Activated T-cell treated with anti-CD3 and anti-CD28 coated beads, Interleukin-2, amount 50 U/mL, for 4 hours (primary cell): Measurements from ENCODE around the gene IFITM5. TPM values are rescaled to one million over a fixed set of nuclear protein-coding genes. Genes with fewer than 3 reads are reported as not detected.
A peak's percentile ranks its signal among the peaks of the same experiment; 100 is the strongest.
"Not testable (repeated sequence)": the region's sequence is repeated elsewhere in the genome, so short reads cannot be mapped to it uniquely, and the experiment has no call there.

ENCODE experiments used
- ATAC-seq, 2 donors: fragments of 200-7000 bp; cut with Tn5 transposase; one replicate each; pipeline ENCODE4 v1.10.0; 2021
- DNase-seq: peaks from one replicate; pipeline ENCODE4 v3.0.0-alpha.2; 2020
- H3K27me3 Mint-ChIP-seq: one replicate; pipeline ENCODE4 v1.8.0; 2021; ENCODE audit warnings: low read depth, mixed read lengths
- H3K36me3 Mint-ChIP-seq: one replicate; pipeline ENCODE4 v1.8.0; 2022; ENCODE audit warnings: mixed read lengths; ENCODE audit not compliant: insufficient read depth
- H3K4me1 Mint-ChIP-seq: one replicate; pipeline ENCODE4 v1.8.0; 2021; ENCODE audit warnings: low read depth, mixed read lengths
- H3K4me3 Mint-ChIP-seq: one replicate; pipeline ENCODE4 v1.8.0; 2021; ENCODE audit warnings: mild to moderate bottlenecking, moderate library complexity, mixed read lengths
- H3K9me3 Mint-ChIP-seq: one replicate; pipeline ENCODE4 v1.8.0; 2021; ENCODE audit warnings: mixed read lengths
- total RNA-seq, 3 donors: library from RNA; stranded (reverse); gene quantifications; one replicate each; pipeline ENCODE4 v1.2.1, GENCODE V29; 2021

IFITM5 gene
- total RNA-seq, 3 donors from 2014 or later: not detected

DNA sequence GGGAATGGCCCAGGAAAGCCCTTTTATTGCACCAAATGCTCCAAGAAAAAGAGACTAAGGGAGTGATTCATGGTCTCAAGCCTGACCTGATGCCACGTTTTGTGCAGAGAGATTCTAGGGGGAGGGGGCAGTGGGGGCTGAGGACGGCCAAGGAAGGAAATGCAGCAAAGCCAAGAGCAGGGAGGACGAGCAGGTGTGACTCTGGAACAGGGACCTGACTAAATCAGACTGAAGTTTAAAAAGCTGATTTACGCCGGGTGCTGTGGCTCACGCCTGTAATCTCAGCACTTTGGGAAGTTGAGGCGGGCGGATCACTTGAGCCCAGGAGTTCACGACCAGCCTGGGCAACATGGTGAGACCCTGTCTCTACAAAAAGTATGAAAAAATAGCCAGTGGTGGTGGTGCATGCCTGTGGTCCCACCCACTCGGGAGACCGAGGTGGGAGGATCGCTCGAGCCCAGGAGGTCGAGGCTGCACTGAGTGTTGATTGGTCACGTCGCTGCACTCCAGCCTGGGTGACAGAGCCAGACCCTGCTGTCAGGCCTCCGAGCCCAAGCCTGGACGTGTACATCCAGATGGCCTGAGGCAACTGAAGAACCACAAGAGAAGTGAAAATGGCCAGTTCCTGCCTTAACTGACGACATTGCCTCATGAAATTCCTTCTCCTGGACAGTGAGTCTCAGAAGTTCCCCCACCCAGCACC is 32.2 kb upstream of the IFITM5 start:
- ATAC-seq (no peak), DNase-seq (no peak)
- H3K4me3 Mint-ChIP-seq: peak overlapping the region; percentile 20
- H3K36me3 Mint-ChIP-seq: no peaks in the 10 kb centered on the region
- H3K9me3 Mint-ChIP-seq: no peaks in the 10 kb centered on the region
- no peaks in the 10 kb centered on the region for H3K27me3 Mint-ChIP-seq
- peaks cover 62% of the 10 kb centered on the region for H3K4me1 Mint-ChIP-seq

DNA sequence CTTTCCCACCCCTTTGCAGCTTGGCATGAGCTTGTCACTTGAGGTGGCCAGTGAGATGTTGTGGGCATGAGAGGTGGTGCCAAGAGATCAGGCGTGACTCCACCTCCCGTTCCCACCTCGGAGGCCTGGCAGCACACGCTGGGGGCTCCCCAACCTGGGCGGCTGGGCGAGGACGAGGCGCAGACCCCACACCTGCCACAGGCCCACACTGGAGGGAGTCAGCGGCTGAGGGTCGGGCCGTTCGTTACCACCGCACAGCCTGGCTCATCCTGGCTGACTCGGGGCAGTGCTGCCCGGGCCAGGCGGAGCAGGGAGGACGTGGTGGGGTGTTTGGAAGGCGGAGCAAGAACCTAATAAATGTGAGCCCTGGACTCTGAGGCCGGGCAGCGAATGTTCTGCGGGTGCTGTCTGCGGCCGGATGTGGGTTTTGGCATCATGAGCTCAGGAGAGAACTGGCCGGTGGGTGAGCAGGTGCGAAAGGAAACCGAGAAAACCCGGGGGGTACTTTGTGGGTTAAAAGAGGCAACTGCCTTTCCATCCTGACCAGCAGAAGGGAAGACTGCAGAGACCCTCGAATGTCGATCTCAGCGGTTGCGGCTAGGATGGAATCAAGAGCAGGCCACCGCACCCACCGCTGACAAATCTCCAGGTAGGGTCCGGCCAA is 31.5 kb upstream of the IFITM5 start:
- no peak for ATAC-seq
- Mint-ChIP-seq H3K9me3 (no peaks in the 10 kb centered on the region), H3K27me3 (no peaks in the 10 kb centered on the region), H3K4me3 (peak overlapping the region; percentile 20), H3K4me1 (peaks cover 62% of the 10 kb centered on the region), H3K36me3 (no peaks in the 10 kb centered on the region)
- no peak for DNase-seq

DNA sequence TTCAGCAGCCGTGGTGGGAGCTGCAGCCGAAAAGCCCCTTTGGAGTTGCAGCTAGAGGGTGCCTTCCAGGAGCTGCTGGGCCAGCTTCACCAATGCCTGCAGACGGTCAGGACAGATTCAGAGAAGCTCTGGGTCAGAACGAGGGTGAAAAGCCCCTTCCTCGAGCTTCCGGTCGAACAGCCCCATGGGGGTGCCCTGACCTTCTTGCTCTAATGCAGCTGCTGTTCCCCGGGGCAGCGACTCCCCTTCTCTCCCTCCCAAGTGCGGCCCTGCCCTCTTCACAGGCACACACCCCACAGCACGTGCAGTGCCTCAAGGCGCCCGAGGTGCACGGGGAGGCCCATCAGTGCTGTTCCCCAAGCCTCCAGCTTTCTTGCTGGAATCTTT is 31.0 kb upstream of the IFITM5 start:
- no peak for DNase-seq
- no peaks in the 10 kb centered on the region for H3K27me3 Mint-ChIP-seq
- no peak for ATAC-seq
- no peaks in the 10 kb centered on the region for H3K9me3 Mint-ChIP-seq
- no peak overlapping the region for H3K4me3 Mint-ChIP-seq
- H3K36me3 Mint-ChIP-seq: no peaks in the 10 kb centered on the region
- H3K4me1 Mint-ChIP-seq: peaks cover 61% of the 10 kb centered on the region

DNA sequence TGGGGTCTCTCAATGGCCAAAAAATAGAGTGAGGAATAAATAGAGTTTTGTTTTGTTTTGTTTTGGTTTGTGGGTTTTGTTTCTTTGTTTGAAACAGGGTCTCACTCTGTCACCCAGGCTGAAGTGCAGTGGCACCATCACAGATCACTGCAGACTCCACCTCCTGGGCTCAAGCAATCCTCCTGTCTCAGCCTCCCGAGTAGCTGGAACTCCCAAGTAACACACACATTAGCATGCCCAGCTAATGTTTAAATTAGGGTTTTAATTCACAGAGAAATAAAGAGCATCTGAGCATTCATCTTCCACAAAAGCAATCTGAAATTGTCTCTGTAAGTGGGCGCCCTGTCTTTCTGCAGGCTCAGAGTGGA is 30.5 kb upstream of the IFITM5 start:
- Mint-ChIP-seq H3K9me3 (no peaks in the 10 kb centered on the region), H3K36me3 (no peaks in the 10 kb centered on the region), H3K4me1 (peaks cover 63% of the 10 kb centered on the region)

DNA sequence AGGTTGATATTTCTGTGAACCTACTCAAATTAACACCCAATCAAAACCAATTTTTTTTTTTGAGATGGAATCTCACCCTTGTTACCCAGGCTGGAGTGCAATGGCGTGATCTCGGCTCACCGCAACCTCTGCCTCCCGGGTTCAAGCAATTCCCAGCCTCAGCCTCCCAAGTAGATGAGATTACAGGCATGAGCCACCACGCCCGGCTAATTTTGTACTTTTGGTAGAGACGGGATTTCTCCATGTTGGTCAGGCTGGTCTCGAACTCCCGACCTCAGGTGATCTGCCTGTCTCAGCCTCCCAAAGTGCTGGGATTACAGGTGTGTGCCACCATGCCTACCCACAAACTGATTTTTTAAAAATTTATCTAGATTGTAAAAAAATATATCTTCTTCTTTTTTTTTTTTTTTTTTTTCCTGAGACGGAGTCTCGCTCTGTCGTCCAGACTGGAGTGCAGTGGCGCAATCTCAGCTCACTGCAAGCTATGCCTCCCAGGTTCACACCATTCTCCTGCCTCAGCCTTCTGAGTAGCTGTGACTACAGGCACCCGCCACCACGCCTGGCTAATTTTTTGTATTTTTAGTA is 29.3 kb upstream of the IFITM5 start:
- H3K36me3 Mint-ChIP-seq, ATAC-seq, H3K27me3 Mint-ChIP-seq, H3K4me3 Mint-ChIP-seq, H3K9me3 Mint-ChIP-seq, DNase-seq: not testable (repeated sequence)
- H3K4me1 Mint-ChIP-seq: peaks cover 72% of the 10 kb centered on the region

More for the DNA sequence above, 30.5 kb upstream of the IFITM5 start:
- DNase-seq (no peak), ATAC-seq (no peak)
- Mint-ChIP-seq H3K27me3 (no peaks in the 10 kb centered on the region), H3K4me3 (no peak overlapping the region)

DNA sequence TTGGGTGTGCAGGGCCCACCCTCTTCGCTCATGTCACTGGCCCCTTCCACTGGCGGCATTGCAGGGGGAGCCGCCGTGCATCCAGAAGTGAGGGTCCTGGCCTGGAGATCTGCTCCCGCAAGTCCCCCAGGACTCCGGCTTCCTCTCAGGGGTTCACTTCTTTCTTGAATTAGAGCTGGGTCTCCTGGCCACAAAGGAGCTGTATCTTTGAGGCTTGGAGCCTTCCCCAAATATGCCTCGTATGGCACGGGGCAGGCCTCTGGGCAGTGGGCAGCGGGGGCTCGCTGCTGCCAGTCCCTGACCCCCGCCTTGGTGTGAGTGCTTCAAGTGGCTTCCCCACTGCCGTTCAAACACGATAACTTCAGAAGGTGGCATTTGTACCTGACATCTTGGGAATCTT is 28.7 kb upstream of the IFITM5 start:
- Mint-ChIP-seq H3K36me3 (no peaks in the 10 kb centered on the region), H3K4me3 (no peak overlapping the region), H3K27me3 (no peaks in the 10 kb centered on the region), H3K4me1 (peaks cover 74% of the 10 kb centered on the region), H3K9me3 (no peaks in the 10 kb centered on the region)
- no peak for ATAC-seq
- DNase-seq: no peak

DNA sequence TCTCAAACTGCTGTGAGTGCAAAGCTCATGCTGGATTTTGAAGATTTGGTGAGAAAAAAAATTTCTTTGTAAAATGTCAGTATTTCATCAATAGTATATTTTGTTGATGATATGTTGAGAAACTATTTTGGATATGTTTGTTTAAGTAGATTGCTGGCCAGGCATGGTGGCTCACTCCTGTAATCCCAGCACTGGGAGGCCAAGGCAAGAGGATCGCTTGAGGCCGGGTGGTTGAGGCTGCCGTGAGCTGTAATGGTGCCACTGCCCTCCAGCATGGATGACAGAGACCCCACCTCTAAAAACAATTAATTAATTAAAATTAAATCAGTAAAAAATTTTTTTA is 28.2 kb upstream of the IFITM5 start:
- H3K27me3 Mint-ChIP-seq: no peaks in the 10 kb centered on the region
- peak overlapping the region; percentile 56 for H3K4me3 Mint-ChIP-seq
- no peak for ATAC-seq
- DNase-seq: no peak
- H3K4me1 Mint-ChIP-seq: peaks cover 70% of the 10 kb centered on the region
- H3K9me3 Mint-ChIP-seq: no peaks in the 10 kb centered on the region
- no peaks in the 10 kb centered on the region for H3K36me3 Mint-ChIP-seq

DNA sequence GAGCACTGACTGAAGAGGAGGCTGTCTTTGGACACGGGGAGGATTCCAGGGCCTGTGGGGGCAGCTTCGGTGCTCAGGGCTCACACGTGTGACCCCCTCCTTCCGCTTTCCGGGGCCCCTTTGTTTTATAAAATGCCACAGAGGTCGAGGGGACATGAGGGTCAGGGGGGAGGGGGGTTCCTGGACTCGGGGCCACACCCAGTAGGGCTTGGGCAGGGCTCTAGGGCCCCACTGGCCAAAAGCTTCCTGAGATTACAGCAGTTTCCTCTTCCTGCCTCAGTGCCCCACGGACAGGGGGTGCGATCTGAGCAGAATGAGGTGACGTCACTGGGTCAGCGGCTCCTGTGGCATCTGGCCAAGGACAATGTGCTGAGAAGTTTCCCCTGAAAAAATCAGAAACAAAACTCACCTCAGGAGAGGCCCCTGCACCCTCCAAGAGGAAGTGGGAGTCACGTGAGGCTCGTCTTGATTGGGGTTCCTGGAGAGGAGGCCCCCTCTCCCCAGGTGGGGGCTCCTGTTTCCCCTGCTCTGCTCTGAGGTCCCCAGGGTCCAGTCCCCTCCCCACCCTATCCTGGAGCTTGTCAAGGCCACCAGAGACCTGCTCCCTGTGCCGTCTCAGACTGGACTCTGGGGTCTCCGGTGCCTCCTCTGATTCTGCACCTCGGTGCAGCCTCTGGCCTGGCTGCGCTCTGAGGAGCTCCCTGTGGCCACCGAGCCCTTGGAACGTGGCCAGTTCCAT is 27.7 kb upstream of the IFITM5 start:
- peak; percentile 44 for ATAC-seq
- DNase-seq: no peak
- Mint-ChIP-seq H3K27me3 (no peaks in the 10 kb centered on the region), H3K4me3 (peak overlapping the region; percentile 56), H3K4me1 (peaks cover 67% of the 10 kb centered on the region), H3K36me3 (no peaks in the 10 kb centered on the region), H3K9me3 (no peaks in the 10 kb centered on the region)

DNA sequence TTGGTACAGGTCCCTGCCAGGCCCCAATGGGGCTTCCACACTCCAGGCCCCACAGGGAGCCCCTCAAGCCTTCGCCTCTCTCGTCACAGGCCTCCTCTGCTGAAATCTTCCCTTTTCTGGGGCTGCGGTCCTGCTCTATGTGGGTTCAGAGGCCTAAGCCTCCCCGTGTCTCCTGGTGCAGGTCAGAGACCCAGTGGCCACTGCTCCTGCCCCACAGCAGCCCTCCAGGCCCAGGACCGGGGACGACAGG is 27.2 kb upstream of the IFITM5 start:
- Mint-ChIP-seq H3K4me1 (peaks cover 62% of the 10 kb centered on the region), H3K4me3 (peak overlapping the region; percentile 1), H3K36me3 (no peaks in the 10 kb centered on the region), H3K27me3 (no peaks in the 10 kb centered on the region), H3K9me3 (no peaks in the 10 kb centered on the region)
- ATAC-seq: peak in 1 of 2 donors; percentile 19
- no peak for DNase-seq

DNA sequence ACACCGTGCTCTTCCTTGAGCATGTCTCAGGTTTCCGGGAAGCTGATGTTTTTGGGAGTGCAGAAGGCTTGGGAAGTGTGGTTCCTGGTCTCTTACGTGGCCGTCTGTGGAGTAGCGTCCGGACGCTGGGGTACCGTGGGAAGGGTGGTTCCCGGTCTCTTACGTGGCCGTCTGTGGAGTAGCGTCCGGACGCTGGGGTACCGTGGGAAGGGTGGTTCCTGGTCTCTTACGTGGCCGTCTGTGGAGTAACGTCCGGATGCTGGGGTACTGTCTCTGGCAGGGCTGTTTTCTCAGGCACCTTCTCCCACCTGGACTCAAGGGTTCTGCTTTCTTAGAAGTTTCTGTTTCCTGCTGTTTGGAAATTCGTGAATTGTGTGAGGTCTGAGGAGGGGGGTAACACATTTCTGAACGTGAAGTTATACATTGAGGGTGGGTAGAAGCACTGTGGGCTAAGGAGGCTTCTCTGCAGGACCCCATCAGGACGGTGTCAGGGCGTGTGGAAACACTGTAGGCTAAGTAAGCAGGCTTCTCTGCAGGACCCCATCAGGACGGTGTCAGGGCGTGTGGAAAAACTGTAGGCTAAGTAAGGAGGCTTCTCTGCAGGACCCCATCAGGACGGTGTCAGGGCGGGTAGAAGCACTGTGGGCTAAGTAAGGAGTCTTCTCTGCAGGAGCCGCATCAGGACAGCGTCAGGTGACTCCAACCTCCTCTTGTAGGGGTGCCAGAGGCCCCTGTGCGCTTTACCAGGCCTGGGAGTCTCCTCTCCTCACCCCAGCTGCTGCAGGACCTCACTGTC is 26.7 kb upstream of the IFITM5 start:
- peak overlapping the region; percentile 13 for H3K4me3 Mint-ChIP-seq
- ATAC-seq (peak in 1 of 2 donors; percentile 5), DNase-seq (no peak)
- H3K9me3 Mint-ChIP-seq: no peaks in the 10 kb centered on the region
- no peaks in the 10 kb centered on the region for H3K36me3 Mint-ChIP-seq
- peaks cover 57% of the 10 kb centered on the region for H3K4me1 Mint-ChIP-seq
- no peaks in the 10 kb centered on the region for H3K27me3 Mint-ChIP-seq

DNA sequence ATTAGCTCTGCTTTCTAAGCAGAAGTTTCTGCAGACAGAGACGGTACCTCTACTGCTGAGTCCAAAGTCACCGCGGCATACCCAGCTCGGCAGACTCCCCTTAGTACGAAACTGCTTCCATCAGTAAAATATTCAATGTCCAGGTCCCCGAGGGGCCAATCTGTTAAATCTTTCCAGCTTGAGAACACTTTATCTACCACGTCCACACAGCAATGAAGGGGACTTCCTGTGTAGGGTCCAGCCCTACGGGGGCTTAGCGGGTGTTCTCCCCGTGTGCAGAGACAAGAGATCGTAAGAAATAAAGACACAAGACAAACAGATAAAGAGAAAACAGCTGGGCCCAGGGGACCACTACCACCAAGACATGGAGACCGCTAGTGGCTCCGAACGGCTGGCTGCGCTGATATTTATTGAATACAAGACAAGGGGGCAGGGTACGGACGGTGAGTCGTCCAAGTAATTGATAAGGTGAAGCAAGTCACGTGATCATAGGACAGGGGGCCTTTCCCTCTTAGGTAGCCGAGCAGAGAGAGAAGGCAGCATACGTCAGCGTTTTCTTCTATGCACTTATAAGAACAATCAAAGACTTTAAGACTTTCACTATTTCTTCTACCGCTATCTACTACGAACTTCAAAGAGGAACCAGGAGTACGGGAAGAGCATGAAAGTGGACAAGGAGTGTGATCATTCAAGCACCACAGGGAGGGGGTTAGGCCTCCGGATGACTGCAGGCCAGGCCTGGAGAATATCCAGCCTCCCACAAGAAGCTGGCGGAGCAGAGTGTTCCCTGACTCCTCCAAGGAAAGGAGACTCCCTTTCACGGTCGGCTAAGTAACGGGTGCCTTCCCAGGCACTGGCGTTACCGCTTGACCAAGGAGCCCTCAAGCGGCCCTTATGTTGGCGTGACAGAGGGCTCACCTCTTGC is 25.5 kb upstream of the IFITM5 start:
- H3K27me3 Mint-ChIP-seq, ATAC-seq, DNase-seq, H3K36me3 Mint-ChIP-seq, H3K9me3 Mint-ChIP-seq: not testable (repeated sequence)
- Mint-ChIP-seq H3K4me1 (peaks cover 56% of the 10 kb centered on the region), H3K4me3 (peak overlapping the region; percentile 14)

DNA sequence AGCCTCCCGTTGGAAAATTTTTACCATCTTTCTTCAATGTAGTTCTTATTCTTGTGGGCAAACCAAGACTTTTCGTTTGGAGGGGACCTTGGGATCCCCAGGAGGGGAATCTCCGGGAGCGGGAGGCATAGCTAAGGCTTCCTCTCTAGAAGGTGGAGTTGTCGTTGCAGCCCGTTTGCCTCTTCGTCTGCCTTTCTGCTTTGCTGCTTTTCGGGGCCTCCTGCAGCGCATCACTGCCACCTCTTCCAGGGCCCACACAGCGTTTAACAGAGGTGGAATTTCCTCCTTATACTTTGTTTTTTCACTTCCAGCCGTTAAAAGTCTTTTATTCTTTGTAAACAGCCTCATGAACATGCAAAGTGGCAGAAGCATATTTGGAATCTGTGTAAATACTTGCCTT is 24.8 kb upstream of the IFITM5 start:
- Mint-ChIP-seq H3K27me3 (no peaks in the 10 kb centered on the region), H3K36me3 (no peaks in the 10 kb centered on the region), H3K9me3 (no peaks in the 10 kb centered on the region), H3K4me3 (no peak overlapping the region), H3K4me1 (peaks cover 54% of the 10 kb centered on the region)
- ATAC-seq (no peak), DNase-seq (no peak)

DNA sequence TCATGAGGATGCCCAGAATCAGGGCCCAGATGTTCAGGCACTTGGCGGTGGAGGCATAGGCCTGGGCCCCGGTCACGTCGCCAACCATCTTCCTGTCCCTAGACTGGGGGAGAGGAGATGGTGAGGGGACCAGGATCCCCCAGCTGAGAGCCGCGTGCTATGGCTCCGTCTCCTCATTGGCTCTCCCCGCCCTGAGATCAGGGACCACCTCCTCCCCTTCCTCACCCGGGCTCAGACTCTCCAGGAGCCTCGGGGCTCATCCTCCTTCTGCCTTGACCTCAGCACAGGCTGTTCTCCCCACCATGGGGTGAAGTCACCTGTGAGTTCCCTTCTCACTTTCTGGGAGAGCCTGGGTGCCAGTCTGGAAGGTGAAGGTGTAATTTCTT is 20.6 kb upstream of the IFITM5 start:
- H3K36me3 Mint-ChIP-seq, H3K9me3 Mint-ChIP-seq, H3K27me3 Mint-ChIP-seq, DNase-seq: not testable (repeated sequence)
- peak; percentile 5 for ATAC-seq
- peak overlapping the region; percentile 79 for H3K4me3 Mint-ChIP-seq
- H3K4me1 Mint-ChIP-seq: peaks cover 43% of the 10 kb centered on the region
